Kidney (tissue), 14 donors: ENCODE data around the gene ENTPD1. TPM values are rescaled to one million over a fixed set of nuclear protein-coding genes. Genes with fewer than 3 reads are reported as not detected.

Experiments
- DNase-seq, 5 donors: peaks; one replicate each; pipeline ENCODE4 v3.0.0-alpha.2; 2013 to 2020
- FAIRE-seq: peaks from 2 replicates; lab custom pipeline; 2012; peaks lifted over from hg19 to GRCh38; lab: Jason Lieb, UNC
- H3K27ac ChIP-seq, 2 donors: one replicate each; pipeline ENCODE4 v1.7.0; 2013; ENCODE audit warnings: low read depth in 2 of 2, low read length in 2 of 2, inconsistent platforms in 1 of 2
- H3K27me3 ChIP-seq: one replicate; pipeline ENCODE4 v1.7.1; 2013; ENCODE audit warnings: low read length, inconsistent platforms; ENCODE audit not compliant: control insufficient read depth, insufficient read depth
- H3K36me3 ChIP-seq, 3 donors: one replicate each; pipeline versions ENCODE4 v1.7.0 to v1.7.1; 2013; ENCODE audit warnings: low read length in 3 of 3, control low read depth in 1 of 3, inconsistent platforms in 1 of 3; ENCODE audit not compliant: insufficient read depth in 3 of 3, control insufficient read depth in 2 of 3
- H3K4me1 ChIP-seq, 3 donors: one replicate each; pipeline versions ENCODE4 v1.7.0 to v1.7.1; 2013; ENCODE audit warnings: low read length in 3 of 3, inconsistent platforms in 1 of 3, low read depth in 1 of 3; ENCODE audit not compliant: control insufficient read depth in 2 of 3, insufficient read depth in 2 of 3
- H3K4me3 ChIP-seq, 3 donors: one replicate each; pipeline versions ENCODE4 v1.7.0 to v1.8.1; 2013; ENCODE audit warnings: low read length in 3 of 3, control low read depth in 1 of 3, inconsistent platforms in 1 of 3
- H3K9ac ChIP-seq, 3 donors: one replicate each; pipeline versions ENCODE4 v1.7.0 to v1.7.1; 2013; ENCODE audit warnings: low read length in 3 of 3, control low read depth in 1 of 3, inconsistent platforms in 1 of 3
- H3K9me3 ChIP-seq, 3 donors: one replicate each; pipeline versions ENCODE4 v1.7.0 to v1.7.1; 2013; ENCODE audit warnings: low read length in 3 of 3, control low read depth in 1 of 3, inconsistent platforms in 1 of 3; ENCODE audit not compliant: control insufficient read depth in 2 of 3, insufficient read depth in 1 of 3
- CTCF ChIP-seq: IDR thresholded peaks from 3 replicates; pipeline ENCODE4 v1.5.1; 2012; ENCODE audit warnings: mild to moderate bottlenecking, moderate library complexity, borderline replicate concordance; ENCODE audit not compliant: insufficient read depth; ENCODE audit errors: extremely low read depth
- intact Hi-C: fragments of 100-400 bp; cut with DNase I; formaldehyde crosslinking; loops from one replicate; pipeline ENCODE4 v1.11.1; 2022
- polyA plus RNA-seq: library from polyadenylated mRNA; stranded (reverse); fragments of 350-450 nt; fragmentation: Illumina TruSeq; extraction: RNeasy Lipid Tissue Mini Kit (QIAGEN cat#74804); gene quantifications from one replicate; pipeline ENCODE4 v1.2.3, GENCODE V29; 2014; ENCODE audit warnings: low read depth, low replicate concordance; ENCODE audit not compliant: insufficient read depth
- total RNA-seq: library from RNA; stranded (reverse); fragmentation: NEBNext Ultra II Directional; extraction: Animal tissue kit (Norgen Biotek cat#: 25700); gene quantifications from one replicate; pipeline ENCODE4 v1.2.1, GENCODE V29; 2021
- donor health status: control.
- donor health status: control.
- donor health status: control.
- donor health status: control.
- donor health status: control.
- donor health status: DM: yes; HTN: yes; CAD: no.
- donor health status: Normal renal cell carcinoma (clear cell type).

ENTPD1 gene
- total and polyA plus RNA-seq, 2 donors from 2014 or later, result 5.2 to 36.6 TPM

- H3K27ac ChIP-seq, result no peak overlapping the region
- intact Hi-C loops, result no loop called here
- FAIRE-seq (peak; percentile 25), DNase-seq (no peak)
- no peak for TF ChIP-seq CTCF
- no peak overlapping the region for H3K4me3 ChIP-seq
- H3K36me3 ChIP-seq, result no peaks in the 10 kb centered on the region
- no peaks in the 10 kb centered on the region for H3K9me3 ChIP-seq
- H3K9ac ChIP-seq, result no peak overlapping the region
- H3K27me3 ChIP-seq, result no peaks in the 10 kb centered on the region
- peaks cover 0 to 4% (median 0%) of the 10 kb centered on the region in 3 donors for H3K4me1 ChIP-seq
Measured at GRCh38 chr10:95742962-95743535, 12.9 kb upstream of the ENTPD1 start.

GRCh38 chr10:95745501-95745900, 10.5 kb upstream of the ENTPD1 start:
- Histone ChIP-seq H3K4me1 (peaks cover 0 to 4% (median 0%) of the 10 kb centered on the region in 3 donors), H3K4me3 (no peak overlapping the region), H3K27me3 (no peaks in the 10 kb centered on the region), H3K36me3 (no peaks in the 10 kb centered on the region), H3K9ac (no peak overlapping the region), H3K9me3 (no peaks in the 10 kb centered on the region), H3K27ac (no peak overlapping the region)
- no peak for TF ChIP-seq CTCF
- FAIRE-seq, result no peak
- DNase-seq, result no peak
- intact Hi-C loops, result no loop called here

GRCh38 chr10:95748349-95748748, 7.6 kb upstream of the ENTPD1 start:
- Histone ChIP-seq H3K4me3 (no peak overlapping the region), H3K4me1 (no peaks in the 10 kb centered on the region), H3K9ac (no peak overlapping the region), H3K27ac (no peak overlapping the region), H3K9me3 (no peaks in the 10 kb centered on the region), H3K27me3 (no peaks in the 10 kb centered on the region), H3K36me3 (no peaks in the 10 kb centered on the region)
- no peak for TF ChIP-seq CTCF
- FAIRE-seq, result peak; percentile 54
- intact Hi-C loops, result no loop called here
- DNase-seq, result no peak
